Gastroesophageal sphincter (tissue), 3 donors: ENCODE measurements around the gene FZD4.

Experiments
- CTCF ChIP-seq, 4 experiments: fragments of 200-600 bp in 2 of 4; fragments of 450-650 bp in 2 of 4; sonication (generic) in 1 of 4; IDR thresholded peaks; one replicate each; pipeline ENCODE4 v1.5.1; 2017 to 2019; ENCODE audit warnings: antibody characterized with exemption in 4 of 4, mild to moderate bottlenecking in 2 of 4, moderate library complexity in 2 of 4
- EP300 ChIP-seq: sonication (generic); formaldehyde crosslinking; IDR thresholded peaks from one replicate; pipeline ENCODE4 v1.6.1; 2017; ENCODE audit warnings: antibody characterized with exemption, mild to moderate bottlenecking
- POLR2A ChIP-seq, 2 donors: fragments of 450-650 bp; IDR thresholded peaks; one replicate each; pipeline ENCODE4 v1.6.1; 2017; ENCODE audit warnings: antibody characterized with exemption in 2 of 2, mild to moderate bottlenecking in 2 of 2, moderate library complexity in 1 of 2
- POLR2AphosphoS5 ChIP-seq: sonication (generic); formaldehyde crosslinking; IDR thresholded peaks from one replicate; pipeline ENCODE4 v1.6.1; 2017; ENCODE audit warnings: antibody characterized with exemption

DNA sequence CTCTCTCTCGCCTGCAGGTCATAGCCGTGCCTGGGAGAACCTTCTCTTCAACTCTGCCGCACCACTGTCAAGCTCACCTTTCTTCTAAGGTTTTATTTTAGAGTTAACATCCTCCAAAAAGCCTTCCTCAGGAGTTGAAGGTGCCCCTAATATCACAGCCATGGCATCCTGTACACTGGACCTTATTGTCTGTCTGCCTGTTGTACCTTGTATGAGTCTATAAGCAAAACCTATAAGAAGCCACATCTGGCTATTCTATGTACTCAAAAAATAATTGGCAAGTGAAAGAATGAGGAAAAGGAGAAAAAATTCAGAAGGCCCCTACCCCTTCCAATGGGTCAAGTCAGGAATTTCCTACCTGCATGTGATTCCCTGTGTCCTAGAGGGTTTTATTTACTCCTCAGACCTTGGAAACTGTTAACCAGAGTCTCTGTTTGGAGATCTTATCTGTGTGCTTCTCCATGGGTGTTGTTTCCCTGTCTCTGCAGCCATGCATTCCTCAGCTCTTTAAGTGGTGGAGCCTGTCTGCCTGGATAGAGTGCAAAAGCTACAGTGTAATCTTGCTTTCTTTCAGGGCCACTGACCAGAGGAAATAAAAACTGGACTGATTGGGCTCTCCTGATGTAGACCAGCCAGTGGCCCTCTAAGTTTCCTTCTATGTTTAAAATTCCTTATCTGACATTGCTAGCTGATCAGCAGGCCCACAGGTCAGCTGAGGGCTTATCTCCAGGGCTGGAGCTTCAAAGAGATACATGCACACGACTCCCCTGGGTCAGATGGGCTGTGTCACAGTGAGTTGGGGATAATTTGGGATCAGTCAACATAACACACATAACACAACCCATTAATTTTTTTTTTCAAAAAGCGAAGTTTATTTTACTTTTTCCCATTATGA lies 44.9 kb upstream of the FZD4 start:
- TF ChIP-seq CTCF (IDR thresholded peaks at IDR 0.05) (no peak), POLR2A (IDR thresholded peaks at IDR 0.05) (no peak), POLR2AphosphoS5 (no peak), EP300 (no peak)
